ENCODE data around the gene CLCN3.

Gene CLCN3

DNA sequence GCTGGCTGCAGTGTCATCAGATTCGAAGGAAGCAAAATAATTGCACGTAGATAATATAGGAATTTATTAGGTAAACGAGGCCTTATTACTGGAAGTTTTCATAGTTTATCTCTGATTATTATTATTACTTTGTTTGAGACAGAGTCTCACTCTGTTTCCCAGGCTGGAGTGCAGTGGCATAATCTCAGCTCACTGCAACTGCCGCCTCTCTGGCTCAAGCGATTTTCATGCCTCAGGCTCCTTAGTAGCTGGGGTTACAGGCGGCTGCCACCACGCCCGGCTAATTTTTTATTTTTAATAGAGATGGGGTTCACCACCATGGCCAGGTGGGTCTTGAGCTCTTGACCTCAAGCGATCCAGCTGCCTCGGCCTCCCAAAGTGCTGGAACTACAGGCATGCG, 12.5 kb downstream of the CLCN3 start:
- H3K4me1 ChIP-seq (ENCODE audit: low read depth, poor library complexity, severe bottlenecking) = no peaks in the 10 kb centered on the region
- TF ChIP-seq, protein P1, sequence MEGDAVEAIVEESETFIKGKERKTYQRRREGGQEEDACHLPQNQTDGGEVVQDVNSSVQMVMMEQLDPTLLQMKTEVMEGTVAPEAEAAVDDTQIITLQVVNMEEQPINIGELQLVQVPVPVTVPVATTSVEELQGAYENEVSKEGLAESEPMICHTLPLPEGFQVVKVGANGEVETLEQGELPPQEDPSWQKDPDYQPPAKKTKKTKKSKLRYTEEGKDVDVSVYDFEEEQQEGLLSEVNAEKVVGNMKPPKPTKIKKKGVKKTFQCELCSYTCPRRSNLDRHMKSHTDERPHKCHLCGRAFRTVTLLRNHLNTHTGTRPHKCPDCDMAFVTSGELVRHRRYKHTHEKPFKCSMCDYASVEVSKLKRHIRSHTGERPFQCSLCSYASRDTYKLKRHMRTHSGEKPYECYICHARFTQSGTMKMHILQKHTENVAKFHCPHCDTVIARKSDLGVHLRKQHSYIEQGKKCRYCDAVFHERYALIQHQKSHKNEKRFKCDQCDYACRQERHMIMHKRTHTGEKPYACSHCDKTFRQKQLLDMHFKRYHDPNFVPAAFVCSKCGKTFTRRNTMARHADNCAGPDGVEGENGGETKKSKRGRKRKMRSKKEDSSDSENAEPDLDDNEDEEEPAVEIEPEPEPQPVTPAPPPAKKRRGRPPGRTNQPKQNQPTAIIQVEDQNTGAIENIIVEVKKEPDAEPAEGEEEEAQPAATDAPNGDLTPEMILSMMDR (conservative IDR thresholded peaks at IDR 0.05; ENCODE audit: low read depth, low read length) = no peak
- H3K4me3 ChIP-seq (IDR thresholded peaks at IDR 0.05; ENCODE audit: insufficient read depth, low read depth, low read length) = no peak overlapping the region
- no peak overlapping the region for H2AFZ ChIP-seq (ENCODE audit: low read depth)
- H3K9ac ChIP-seq = no peak overlapping the region
- H3K27ac ChIP-seq = no peak overlapping the region
- 0 out of 2 replicates have a peak, but pooled peaks cover 28% of the 10 kb centered on the region for H3K79me2 ChIP-seq (ENCODE audit: insufficient read depth, low read depth)
- no peaks in the 10 kb centered on the region for H4K20me1 ChIP-seq (ENCODE audit: insufficient read depth)
- no peaks in the 10 kb centered on the region for H3K27me3 ChIP-seq (ENCODE audit: insufficient read depth, low read depth)
- no peak overlapping the region for H3K4me2 ChIP-seq
- H3K36me3 ChIP-seq (ENCODE audit: insufficient read depth) = no peaks in the 10 kb centered on the region

DNA sequence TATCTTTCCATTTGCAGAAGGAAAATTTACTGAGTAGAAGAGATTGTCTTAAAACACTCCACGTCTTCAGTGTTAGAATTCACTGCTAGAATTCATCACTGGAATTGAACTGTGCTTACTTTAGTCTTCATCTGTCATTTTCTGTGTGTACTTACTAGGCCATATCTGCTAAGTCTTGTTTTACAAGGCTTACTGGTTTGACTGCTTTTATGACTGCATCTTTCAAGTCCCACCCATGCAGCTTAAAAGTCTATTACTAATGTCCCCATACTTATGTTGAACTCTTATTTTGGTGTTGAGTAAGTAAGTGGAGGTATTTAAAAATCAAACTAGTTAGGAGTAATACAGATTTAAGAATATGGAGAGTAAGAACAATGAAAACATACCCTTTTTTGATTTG, 14.6 kb downstream of the CLCN3 start:
- Histone ChIP-seq H3K79me2 (ENCODE audit: insufficient read depth, low read depth) (0 out of 2 replicates have a peak, but pooled peaks cover 22% of the 10 kb centered on the region), H3K4me1 (ENCODE audit: low read depth, poor library complexity, severe bottlenecking) (no peaks in the 10 kb centered on the region), H3K9ac (no peak overlapping the region), H4K20me1 (ENCODE audit: insufficient read depth) (no peaks in the 10 kb centered on the region), H2AFZ (ENCODE audit: low read depth) (no peak overlapping the region), H3K27me3 (ENCODE audit: insufficient read depth, low read depth) (no peaks in the 10 kb centered on the region), H3K4me3 (IDR thresholded peaks at IDR 0.05; ENCODE audit: insufficient read depth, low read depth, low read length) (no peak overlapping the region), H3K27ac (no peak overlapping the region), H3K4me2 (no peak overlapping the region), H3K36me3 (ENCODE audit: insufficient read depth) (no peaks in the 10 kb centered on the region)
- TF ChIP-seq, protein P1 (conservative IDR thresholded peaks at IDR 0.05; ENCODE audit: low read depth, low read length) = no peak

DNA sequence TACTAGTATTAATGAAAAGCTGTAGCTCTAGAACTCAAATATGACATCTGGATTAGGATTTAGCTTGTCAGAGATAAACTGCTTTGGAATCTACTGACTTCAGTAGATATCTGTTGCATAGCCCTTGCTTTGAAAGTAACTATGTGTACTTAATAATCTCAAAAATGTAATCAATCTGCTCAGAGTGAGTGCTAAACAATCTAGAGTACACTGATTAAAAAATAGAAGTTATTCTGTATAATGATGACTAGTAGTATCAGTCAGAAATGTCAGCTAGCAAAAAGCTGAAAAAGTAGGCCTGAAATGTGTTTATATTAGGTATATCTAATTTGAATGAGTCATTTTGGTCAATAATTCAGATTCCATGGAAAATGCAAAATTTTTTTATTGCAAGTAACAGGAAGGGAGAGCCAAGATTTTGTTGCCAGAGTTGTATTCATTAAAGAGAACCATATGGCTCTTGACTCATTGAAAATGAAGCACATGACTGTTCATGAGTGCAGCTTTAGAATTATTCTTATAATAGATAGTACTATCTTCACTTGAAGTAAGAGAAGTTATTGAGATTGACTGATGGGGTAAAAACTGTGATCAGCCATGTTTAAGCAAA, 20.0 kb downstream of the CLCN3 start:
- TF ChIP-seq, protein P1 (conservative IDR thresholded peaks at IDR 0.05; ENCODE audit: low read depth, low read length) = no peak
- no peak overlapping the region for H2AFZ ChIP-seq (ENCODE audit: low read depth)
- no peak overlapping the region for H3K27ac ChIP-seq
- no peak overlapping the region for H3K9ac ChIP-seq
- no peaks in the 10 kb centered on the region for H3K79me2 ChIP-seq (ENCODE audit: insufficient read depth, low read depth)
- no peak overlapping the region for H3K4me3 ChIP-seq (IDR thresholded peaks at IDR 0.05; ENCODE audit: insufficient read depth, low read depth, low read length)
- H4K20me1 ChIP-seq (ENCODE audit: insufficient read depth) = no peaks in the 10 kb centered on the region
- H3K27me3 ChIP-seq (ENCODE audit: insufficient read depth, low read depth) = no peaks in the 10 kb centered on the region
- H3K4me1 ChIP-seq (ENCODE audit: low read depth, poor library complexity, severe bottlenecking) = no peaks in the 10 kb centered on the region
- no peaks in the 10 kb centered on the region for H3K36me3 ChIP-seq (ENCODE audit: insufficient read depth)
- H3K4me2 ChIP-seq = no peak overlapping the region

DNA sequence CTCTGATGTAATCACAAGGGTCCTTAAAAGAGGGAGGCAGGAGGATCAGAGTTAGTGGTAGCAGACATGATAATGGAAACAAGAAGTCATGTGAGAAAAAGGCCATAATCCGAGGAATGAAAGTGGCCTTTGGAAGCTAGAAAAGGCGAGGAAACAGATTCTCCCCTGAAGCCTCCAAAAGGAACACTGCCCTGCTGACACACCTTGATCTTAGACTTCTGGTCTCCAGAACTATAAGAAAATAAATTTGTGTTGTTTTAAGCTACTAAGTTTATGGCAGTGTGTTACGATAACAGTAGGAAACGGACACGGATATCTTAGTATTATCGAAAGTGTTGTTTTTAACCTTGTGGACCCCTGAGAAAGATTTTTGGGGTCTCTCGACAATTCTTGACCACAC, 24.4 kb downstream of the CLCN3 start:
- H3K4me1 ChIP-seq (ENCODE audit: low read depth, poor library complexity, severe bottlenecking) = no peaks in the 10 kb centered on the region
- TF ChIP-seq, protein P1 (conservative IDR thresholded peaks at IDR 0.05; ENCODE audit: low read depth, low read length) = no peak
- H3K36me3 ChIP-seq (ENCODE audit: insufficient read depth) = no peaks in the 10 kb centered on the region
- H3K9ac ChIP-seq = no peak overlapping the region
- H3K27me3 ChIP-seq (ENCODE audit: insufficient read depth, low read depth) = no peaks in the 10 kb centered on the region
- no peaks in the 10 kb centered on the region for H4K20me1 ChIP-seq (ENCODE audit: insufficient read depth)
- H3K27ac ChIP-seq = no peak overlapping the region
- H3K79me2 ChIP-seq (ENCODE audit: insufficient read depth, low read depth) = no peaks in the 10 kb centered on the region
- H2AFZ ChIP-seq (ENCODE audit: low read depth) = no peak overlapping the region
- H3K4me3 ChIP-seq (IDR thresholded peaks at IDR 0.05; ENCODE audit: insufficient read depth, low read depth, low read length) = no peak overlapping the region
- H3K4me2 ChIP-seq = no peak overlapping the region

Data from KMS-11 (cell line).